ENCODE results near the gene DPYD.

DPYD gene

DNA sequence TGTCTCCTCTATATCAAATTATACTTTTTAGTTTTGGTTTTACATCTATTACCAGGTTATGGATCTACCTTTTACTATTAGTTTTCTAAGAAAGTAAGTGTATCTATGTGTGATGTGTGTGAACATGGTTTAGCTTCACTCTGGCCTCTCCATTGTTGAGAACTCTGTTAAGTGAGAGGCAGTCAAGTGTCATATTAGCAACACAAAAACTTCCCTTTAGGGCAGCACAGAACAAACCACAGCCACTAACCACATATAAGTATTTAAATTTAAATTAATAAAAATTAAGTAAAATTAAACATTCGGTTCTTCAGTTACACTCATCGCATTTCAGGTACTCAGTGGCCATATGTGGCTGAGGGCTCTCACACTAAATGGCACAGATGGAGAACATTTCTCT, 96.6 kb downstream of the DPYD start:
- H3K27ac ChIP-seq, result no peak overlapping the region
- TF ChIP-seq, protein P1, sequence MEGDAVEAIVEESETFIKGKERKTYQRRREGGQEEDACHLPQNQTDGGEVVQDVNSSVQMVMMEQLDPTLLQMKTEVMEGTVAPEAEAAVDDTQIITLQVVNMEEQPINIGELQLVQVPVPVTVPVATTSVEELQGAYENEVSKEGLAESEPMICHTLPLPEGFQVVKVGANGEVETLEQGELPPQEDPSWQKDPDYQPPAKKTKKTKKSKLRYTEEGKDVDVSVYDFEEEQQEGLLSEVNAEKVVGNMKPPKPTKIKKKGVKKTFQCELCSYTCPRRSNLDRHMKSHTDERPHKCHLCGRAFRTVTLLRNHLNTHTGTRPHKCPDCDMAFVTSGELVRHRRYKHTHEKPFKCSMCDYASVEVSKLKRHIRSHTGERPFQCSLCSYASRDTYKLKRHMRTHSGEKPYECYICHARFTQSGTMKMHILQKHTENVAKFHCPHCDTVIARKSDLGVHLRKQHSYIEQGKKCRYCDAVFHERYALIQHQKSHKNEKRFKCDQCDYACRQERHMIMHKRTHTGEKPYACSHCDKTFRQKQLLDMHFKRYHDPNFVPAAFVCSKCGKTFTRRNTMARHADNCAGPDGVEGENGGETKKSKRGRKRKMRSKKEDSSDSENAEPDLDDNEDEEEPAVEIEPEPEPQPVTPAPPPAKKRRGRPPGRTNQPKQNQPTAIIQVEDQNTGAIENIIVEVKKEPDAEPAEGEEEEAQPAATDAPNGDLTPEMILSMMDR (IDR thresholded peaks at IDR 0.05), result no peak
- TF ChIP-seq ZFX (IDR thresholded peaks at IDR 0.05; ENCODE audit: borderline replicate concordance), result no peak

DNA sequence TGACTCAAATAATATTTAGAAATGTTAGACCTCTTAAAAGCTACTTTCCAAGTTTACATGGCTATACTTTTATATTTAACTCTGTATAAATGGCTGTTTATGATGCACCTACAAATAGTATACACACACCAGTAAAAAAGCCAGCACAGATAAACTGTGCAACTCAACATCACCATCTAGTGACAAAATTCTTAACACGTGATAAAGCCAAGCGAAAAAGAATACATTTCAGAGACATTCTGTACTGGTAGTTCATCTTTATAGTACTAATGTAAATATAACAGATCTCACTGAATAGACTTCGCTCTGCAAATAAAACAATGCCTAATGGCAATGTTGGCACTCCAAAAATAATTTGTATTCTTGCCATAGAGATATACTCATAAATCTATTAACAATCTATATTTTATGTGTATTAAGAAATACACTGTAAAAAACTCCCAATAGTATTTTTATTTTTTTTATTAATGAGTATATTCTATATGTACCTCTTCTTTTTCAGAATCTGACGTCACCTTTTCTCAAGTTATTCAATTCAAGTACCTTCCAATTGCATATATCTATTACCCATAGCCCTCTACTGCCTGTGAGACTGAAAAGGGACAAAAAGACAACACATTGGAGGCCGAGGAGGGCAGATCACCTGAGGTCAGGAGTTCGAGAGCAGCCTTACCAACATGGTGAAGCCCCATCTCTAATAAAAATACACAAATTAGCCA, 100.2 kb downstream of the DPYD start:
- peak overlapping the region; percentile 63 for H3K27ac ChIP-seq
- TF ChIP-seq, protein P1 (IDR thresholded peaks at IDR 0.05), result peak; percentile 84
- no peak for TF ChIP-seq ZFX (IDR thresholded peaks at IDR 0.05; ENCODE audit: borderline replicate concordance)

DNA sequence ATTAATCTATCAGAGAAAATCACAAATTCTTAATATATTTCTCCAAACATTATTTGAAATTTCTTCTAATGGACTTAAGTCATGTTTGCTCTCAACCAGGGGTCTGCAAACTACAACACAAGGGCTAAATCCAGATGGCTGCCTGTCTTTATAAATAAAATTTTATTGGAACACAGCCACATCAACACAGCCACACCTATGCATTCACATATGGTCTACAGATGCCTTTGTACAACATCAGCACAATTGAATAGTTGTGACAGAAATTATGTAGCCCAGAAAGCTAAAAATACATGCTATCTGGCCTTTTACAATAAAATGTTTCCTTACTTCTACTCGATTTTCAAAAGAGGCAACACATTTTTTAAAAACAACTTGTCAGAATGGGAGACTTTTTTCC, 103.9 kb downstream of the DPYD start:
- no peak for TF ChIP-seq ZFX (IDR thresholded peaks at IDR 0.05; ENCODE audit: borderline replicate concordance)
- TF ChIP-seq, protein P1 (IDR thresholded peaks at IDR 0.05), result no peak
- H3K27ac ChIP-seq, result no peak overlapping the region

DNA sequence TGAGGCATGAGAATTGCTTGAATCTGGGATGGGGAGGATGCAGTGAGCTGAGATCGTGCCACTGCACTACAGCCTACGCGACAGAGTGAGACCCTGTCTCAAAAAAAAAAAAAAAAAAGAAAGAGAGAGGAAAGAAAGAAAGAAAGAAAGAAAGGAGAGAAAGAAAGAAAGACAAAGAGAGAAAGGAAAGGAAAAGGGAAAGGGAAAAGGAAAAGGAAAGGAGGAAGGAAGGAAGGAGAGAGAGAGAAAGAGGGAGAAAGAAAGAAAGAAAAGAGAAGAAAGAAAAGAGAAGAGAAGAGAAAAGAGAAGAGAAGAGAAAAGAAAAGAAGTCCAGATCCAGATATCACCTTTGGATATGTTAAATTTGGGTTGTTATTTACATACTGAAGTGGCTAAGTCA, 106.0 kb downstream of the DPYD start:
- no peak for TF ChIP-seq ZFX (IDR thresholded peaks at IDR 0.05; ENCODE audit: borderline replicate concordance)
- TF ChIP-seq, protein P1 (IDR thresholded peaks at IDR 0.05), result no peak
- H3K27ac ChIP-seq, result no peak overlapping the region

DNA sequence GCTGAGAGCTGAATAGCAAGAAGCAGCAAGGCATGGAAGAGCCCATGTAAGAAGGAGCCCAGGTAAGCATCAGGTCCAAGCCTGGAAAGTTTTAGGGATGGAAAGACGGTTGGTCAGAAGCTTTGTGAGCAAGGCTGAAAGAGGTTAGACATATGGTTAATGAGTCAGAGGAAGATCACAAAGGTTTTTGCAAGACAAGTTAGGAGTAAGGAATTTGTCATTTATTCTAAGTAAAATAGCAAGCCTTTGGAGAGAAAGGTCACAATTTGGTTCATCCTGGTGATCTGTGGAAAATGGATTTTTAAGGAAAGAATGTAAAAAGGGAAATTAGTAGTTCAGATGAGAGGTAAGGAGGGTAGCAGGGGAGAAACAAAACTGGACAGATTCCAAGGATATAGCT, 106.7 kb downstream of the DPYD start:
- TF ChIP-seq ZFX (IDR thresholded peaks at IDR 0.05; ENCODE audit: borderline replicate concordance), result no peak
- TF ChIP-seq, protein P1 (IDR thresholded peaks at IDR 0.05), result no peak
- H3K27ac ChIP-seq, result no peak overlapping the region

DNA sequence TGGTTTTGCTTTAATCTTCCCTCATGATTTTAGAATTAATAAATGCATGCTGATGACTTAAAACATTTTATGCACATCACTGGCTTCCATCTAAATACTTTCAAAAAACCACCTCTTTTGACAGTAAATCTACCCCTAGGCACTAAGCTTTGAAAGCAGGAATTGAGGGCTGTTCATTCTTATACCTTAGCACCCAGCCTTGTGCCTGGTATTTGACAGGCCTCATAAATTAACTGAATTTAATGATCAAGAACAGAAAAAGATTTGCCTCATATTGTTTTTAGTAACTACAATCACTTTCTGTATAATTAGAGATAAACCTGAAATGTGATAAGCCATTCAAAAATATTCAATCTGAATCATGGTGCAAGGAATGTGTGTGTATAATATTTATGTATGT, 108.8 kb downstream of the DPYD start:
- no peak overlapping the region for H3K27ac ChIP-seq
- TF ChIP-seq, protein P1 (IDR thresholded peaks at IDR 0.05), result no peak
- TF ChIP-seq ZFX (IDR thresholded peaks at IDR 0.05; ENCODE audit: borderline replicate concordance), result no peak

DNA sequence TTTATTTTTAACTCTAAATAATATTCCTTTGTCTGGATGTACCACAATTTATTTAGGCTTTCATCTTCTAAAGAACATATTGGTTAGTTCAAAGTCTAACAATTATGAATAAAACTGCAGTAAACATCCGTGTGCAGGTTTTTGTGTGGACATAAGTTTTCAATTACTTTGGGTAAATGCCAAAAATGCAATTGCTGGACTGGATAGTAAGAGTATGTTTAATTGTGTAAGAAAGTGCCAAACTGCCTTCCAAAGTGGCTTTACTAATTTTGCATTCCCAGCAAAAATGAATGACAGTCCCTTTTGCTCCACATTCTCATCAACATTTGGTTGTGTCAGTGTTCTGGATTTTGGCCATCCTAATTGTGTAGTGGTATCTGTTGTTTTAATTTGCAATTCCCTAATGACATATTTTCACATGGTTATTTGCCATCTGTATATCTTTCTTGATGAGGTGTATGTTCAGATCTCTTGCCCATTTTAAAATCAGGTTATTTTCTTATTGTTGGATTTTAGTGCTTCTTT, 113.8 kb downstream of the DPYD start:
- TF ChIP-seq, protein P1 (IDR thresholded peaks at IDR 0.05), result no peak
- no peak for TF ChIP-seq ZFX (IDR thresholded peaks at IDR 0.05; ENCODE audit: borderline replicate concordance)

More for the DNA sequence above, 113.8 kb downstream of the DPYD start:
- H3K27ac ChIP-seq, result peak overlapping the region; percentile 57
